Esophagus muscularis mucosa (tissue), 4 donors: ENCODE measurements around the gene SMIM12. TPM values are rescaled to one million over a fixed set of nuclear protein-coding genes. Genes with fewer than 3 reads are reported as not detected.

Source experiments
- DNase-seq: peaks from one replicate; pipeline ENCODE4 v3.0.0-alpha.2; 2017; ENCODE audit errors: extremely low spot score
- H3K27ac ChIP-seq, 4 donors: fragments of 200-600 bp; sonication (generic); replicated peaks in 1 of 4; 1 replicate in 3 of 4; 2 replicates in 1 of 4; pipeline ENCODE4 v1.5.1; 2016 to 2019; ENCODE audit warnings: mild to moderate bottlenecking in 1 of 4
- H3K27me3 ChIP-seq, 4 donors: fragments of 200-600 bp; sonication (generic); one replicate each; pipeline versions ENCODE4 v1.5.1 to v1.6.0; 2016 to 2019
- H3K36me3 ChIP-seq, 4 donors: fragments of 200-600 bp; sonication (generic); one replicate each; pipeline ENCODE4 v1.5.1; 2016 to 2019
- H3K4me1 ChIP-seq, 4 donors: fragments of 200-600 bp; sonication (generic); one replicate each; pipeline ENCODE4 v1.5.1; 2016 to 2019
- H3K4me3 ChIP-seq, 4 donors: fragments of 200-600 bp; sonication (generic); 1 replicate in 2 of 4; 2 replicates in 2 of 4; pipeline ENCODE4 v1.5.1; 2016 to 2019; ENCODE audit warnings: mild to moderate bottlenecking in 4 of 4, moderate library complexity in 1 of 4
- H3K9me3 ChIP-seq, 4 donors: fragments of 200-600 bp; sonication (generic); 1 replicate in 3 of 4; 2 replicates in 1 of 4; pipeline ENCODE4 v1.5.1; 2016 to 2019
- CTCF ChIP-seq, 3 experiments: fragments of 200-600 bp in 2 of 3; fragments of 450-650 bp in 1 of 3; sonication (generic) in 2 of 3; IDR thresholded peaks; one replicate each; pipeline ENCODE4 v1.5.1; 2017 to 2019; ENCODE audit warnings: antibody characterized with exemption in 3 of 3, mild to moderate bottlenecking in 2 of 3, moderate library complexity in 1 of 3
- EP300 ChIP-seq: sonication (generic); formaldehyde crosslinking; IDR thresholded peaks from one replicate; pipeline ENCODE4 v1.6.1; 2017; ENCODE audit warnings: antibody characterized with exemption
- POLR2A ChIP-seq: fragments of 450-650 bp; IDR thresholded peaks from one replicate; pipeline ENCODE4 v1.6.1; 2017; ENCODE audit warnings: antibody characterized with exemption, moderate library complexity, mild to moderate bottlenecking, low read depth
- POLR2AphosphoS5 ChIP-seq, 2 donors: sonication (generic); formaldehyde crosslinking; IDR thresholded peaks; one replicate each; pipeline ENCODE4 v1.6.1; 2017; ENCODE audit warnings: antibody characterized with exemption in 2 of 2
- WGBS: methylation state at CpG from one replicate; pipeline ENCODE4 v1.1.5; 2018; 5-methylcytosine and 5-hydroxymethylcytosine counted together
- intact Hi-C: fragments of 100-400 bp; cut with DNase I; formaldehyde crosslinking; loops from one replicate; pipeline ENCODE4 v1.15.1; 2023
- total RNA-seq, 4 donors: library from RNA; depleted of rRNA; stranded (reverse); fragments of >200 nt; gene quantifications; one replicate each; pipeline versions ENCODE4 v1.1.0 to v1.2.1, GENCODE V29; 2016

Gene SMIM12
- total RNA-seq, 4 donors from 2014 or later = 29.5 to 45.4 (median 39.0) TPM

- no peak overlapping the region for H3K4me3 ChIP-seq
- 81% methylated on average over 4 of the region's 4 CpGs for WGBS
- intact Hi-C loops = no loop called here
- peaks cover 0 to 1% (median under 1%) of the 10 kb centered on the region in 4 donors for H3K4me1 ChIP-seq
- DNase-seq = no peak
- no peaks in the 10 kb centered on the region for H3K9me3 ChIP-seq
- no peak for TF ChIP-seq POLR2AphosphoS5 (IDR thresholded peaks at IDR 0.05)
- TF ChIP-seq EP300 = no peak
- TF ChIP-seq CTCF (IDR thresholded peaks at IDR 0.05) = no peak
- TF ChIP-seq POLR2A = no peak
- no peaks in the 10 kb centered on the region for H3K36me3 ChIP-seq
- no peak overlapping the region for H3K27ac ChIP-seq
- peaks cover 0 to 42% (median 0%) of the 10 kb centered on the region in 4 donors for H3K27me3 ChIP-seq
Observed at GRCh38 chr1:34872133-34872503, 12.6 kb upstream of the SMIM12 start.

DNA sequence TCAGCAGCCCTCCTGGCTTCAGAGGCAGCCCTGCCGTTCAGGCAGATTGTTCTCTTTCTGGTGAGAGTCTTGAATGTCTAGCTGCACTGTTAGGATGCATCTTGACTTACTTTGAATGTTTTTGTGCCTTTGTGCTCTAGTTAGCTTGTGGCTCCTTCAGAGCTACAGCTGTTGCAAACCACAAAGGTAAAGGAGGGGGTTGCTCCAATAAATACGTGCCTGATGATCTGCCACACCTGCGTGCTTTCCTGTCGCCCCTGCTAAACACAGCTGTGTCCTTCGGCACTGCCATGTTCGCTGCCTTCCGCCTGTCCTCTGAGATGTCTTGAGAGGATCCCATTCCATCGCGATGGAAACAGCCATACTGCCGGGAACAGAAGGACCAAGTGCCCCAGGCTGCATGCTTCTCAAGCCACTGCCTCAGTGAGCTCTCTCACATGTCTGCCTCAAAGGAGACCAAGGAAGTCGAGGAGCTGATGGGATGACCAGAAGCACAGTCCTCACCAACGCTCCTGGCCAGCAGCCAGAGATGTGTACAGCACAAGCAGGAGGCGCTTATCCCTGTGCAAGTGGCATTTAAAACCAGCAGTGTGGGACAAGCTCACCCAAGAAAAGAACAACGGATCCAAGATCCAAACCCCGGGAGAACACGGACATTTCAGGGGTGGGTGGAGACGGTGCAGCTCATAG is 12.0 kb upstream of the SMIM12 start:
- WGBS = 70% methylated on average over 17 of the region's 17 CpGs
- H3K27me3 ChIP-seq = peaks cover 0 to 36% (median 0%) of the 10 kb centered on the region in 4 donors
- intact Hi-C loops = no loop called here
- H3K36me3 ChIP-seq = no peaks in the 10 kb centered on the region
- no peak for TF ChIP-seq POLR2AphosphoS5 (IDR thresholded peaks at IDR 0.05)
- TF ChIP-seq EP300 = no peak
- TF ChIP-seq POLR2A = no peak
- no peak for TF ChIP-seq CTCF (IDR thresholded peaks at IDR 0.05)
- no peak overlapping the region for H3K27ac ChIP-seq
- peaks cover 4 to 7% (median 5%) of the 10 kb centered on the region in 4 donors for H3K4me1 ChIP-seq
- no peaks in the 10 kb centered on the region for H3K9me3 ChIP-seq
- no peak overlapping the region for H3K4me3 ChIP-seq
- no peak for DNase-seq

DNA sequence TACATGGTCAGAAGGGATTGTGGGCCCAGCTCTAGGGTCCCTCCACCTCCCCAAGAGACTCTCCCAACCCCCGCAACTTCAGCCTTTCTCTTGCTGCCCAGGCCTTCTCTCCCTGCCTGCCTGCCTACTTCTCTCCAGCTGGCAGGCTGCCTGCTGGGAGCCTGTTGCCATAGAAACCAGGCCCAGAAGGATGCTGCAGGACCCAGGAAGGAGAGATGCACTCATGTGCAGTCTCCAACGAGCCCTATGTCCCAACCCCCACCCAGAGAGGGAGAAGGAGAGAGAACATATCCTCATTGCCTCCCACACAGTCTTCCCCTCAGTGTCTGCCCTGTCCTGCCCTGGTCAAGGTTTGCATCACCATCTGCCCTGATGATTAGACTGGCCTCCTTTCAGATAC is 10.8 kb upstream of the SMIM12 start:
- no peak for TF ChIP-seq CTCF (IDR thresholded peaks at IDR 0.05)
- TF ChIP-seq EP300 = no peak
- no peak for TF ChIP-seq POLR2A
- no peak for TF ChIP-seq POLR2AphosphoS5 (IDR thresholded peaks at IDR 0.05)
- no peaks in the 10 kb centered on the region for H3K9me3 ChIP-seq
- no peak overlapping the region for H3K27ac ChIP-seq
- peaks cover 0 to 24% (median 0%) of the 10 kb centered on the region in 4 donors for H3K27me3 ChIP-seq
- H3K4me1 ChIP-seq = peaks cover 10 to 17% (median 15%) of the 10 kb centered on the region in 4 donors
- no peak overlapping the region for H3K4me3 ChIP-seq
- DNase-seq = no peak
- 44% methylated on average over 2 of the region's 2 CpGs for WGBS
- intact Hi-C loops = no loop called here
- H3K36me3 ChIP-seq = no peaks in the 10 kb centered on the region

GRCh38 chr1:34869760-34870159 is 10.2 kb upstream of the SMIM12 start:
- Histone ChIP-seq H3K9me3 (no peaks in the 10 kb centered on the region), H3K27me3 (peaks cover 0 to 18% (median 0%) of the 10 kb centered on the region in 4 donors), H3K4me3 (no peak overlapping the region), H3K4me1 (peaks cover 13 to 21% (median 18%) of the 10 kb centered on the region in 4 donors), H3K36me3 (no peaks in the 10 kb centered on the region), H3K27ac (no peak overlapping the region)
- intact Hi-C loops = loop anchor here (5.0 kb wide), 1 partner anchor 82 kb away; no protein-coding TSS in a partner anchor
- 92% methylated on average over 4 of the region's 4 CpGs for WGBS
- DNase-seq = no peak
- no peak for TF ChIP-seq EP300
- TF ChIP-seq POLR2AphosphoS5 (IDR thresholded peaks at IDR 0.05) = no peak
- no peak for TF ChIP-seq CTCF (IDR thresholded peaks at IDR 0.05)
- no peak for TF ChIP-seq POLR2A
